NB4 (cell line): ENCODE measurements around the gene ACBD4.

Experiments used
- DNase-seq: peaks from one replicate; pipeline ENCODE4 v3.0.0; 2010; ENCODE audit warnings: low read depth
- H3K4me3 ChIP-seq: one replicate; pipeline ENCODE4 v1.5.1; 2011; ENCODE audit warnings: mild to moderate bottlenecking, low read depth, low read length, moderate library complexity
- MYC ChIP-seq: IDR thresholded peaks from 2 replicates; pipeline ENCODE4 v1.6.1; 2011; ENCODE audit warnings: low read depth, low read length
- POLR2A ChIP-seq: IDR thresholded peaks from 2 replicates; pipeline ENCODE4 v1.6.1; 2011; ENCODE audit warnings: mild to moderate bottlenecking; ENCODE audit not compliant: insufficient read length; ENCODE audit errors: extremely low read depth
- TF ChIP-seq, protein P1 (sequence below): IDR thresholded peaks from 2 replicates; pipeline ENCODE4 v1.6.1; 2011; ENCODE audit warnings: low read depth, low read length
- TF ChIP-seq, protein P2 (sequence below): IDR thresholded peaks from one replicate; pipeline ENCODE4 v1.5.1; 2012; ENCODE audit warnings: low read depth, low read length

ACBD4 gene

DNA sequence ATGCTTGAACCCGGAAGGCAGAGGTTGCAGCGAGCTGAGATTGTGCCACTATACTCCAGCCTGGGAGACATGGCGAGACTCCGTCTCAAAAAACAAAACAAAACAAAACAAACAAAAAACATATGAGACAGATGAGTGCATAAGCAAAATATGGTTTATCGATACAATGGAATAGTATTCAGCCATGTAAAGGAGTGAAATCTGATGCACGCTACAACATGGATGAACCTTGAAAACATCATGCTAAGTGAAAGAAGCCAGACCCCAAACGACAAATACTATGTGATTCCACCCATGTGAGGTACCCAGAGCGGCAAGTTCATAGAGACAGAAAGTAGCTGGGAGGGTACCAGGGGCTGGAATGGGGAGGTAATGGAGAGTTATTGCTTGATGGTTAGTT lies 10.0 kb upstream of the ACBD4 start:
- no peak for DNase-seq
- no peak for TF ChIP-seq MYC
- TF ChIP-seq, protein P1, sequence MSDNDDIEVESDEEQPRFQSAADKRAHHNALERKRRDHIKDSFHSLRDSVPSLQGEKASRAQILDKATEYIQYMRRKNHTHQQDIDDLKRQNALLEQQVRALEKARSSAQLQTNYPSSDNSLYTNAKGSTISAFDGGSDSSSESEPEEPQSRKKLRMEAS = no peak
- no peak for TF ChIP-seq POLR2A
- TF ChIP-seq, protein P2, sequence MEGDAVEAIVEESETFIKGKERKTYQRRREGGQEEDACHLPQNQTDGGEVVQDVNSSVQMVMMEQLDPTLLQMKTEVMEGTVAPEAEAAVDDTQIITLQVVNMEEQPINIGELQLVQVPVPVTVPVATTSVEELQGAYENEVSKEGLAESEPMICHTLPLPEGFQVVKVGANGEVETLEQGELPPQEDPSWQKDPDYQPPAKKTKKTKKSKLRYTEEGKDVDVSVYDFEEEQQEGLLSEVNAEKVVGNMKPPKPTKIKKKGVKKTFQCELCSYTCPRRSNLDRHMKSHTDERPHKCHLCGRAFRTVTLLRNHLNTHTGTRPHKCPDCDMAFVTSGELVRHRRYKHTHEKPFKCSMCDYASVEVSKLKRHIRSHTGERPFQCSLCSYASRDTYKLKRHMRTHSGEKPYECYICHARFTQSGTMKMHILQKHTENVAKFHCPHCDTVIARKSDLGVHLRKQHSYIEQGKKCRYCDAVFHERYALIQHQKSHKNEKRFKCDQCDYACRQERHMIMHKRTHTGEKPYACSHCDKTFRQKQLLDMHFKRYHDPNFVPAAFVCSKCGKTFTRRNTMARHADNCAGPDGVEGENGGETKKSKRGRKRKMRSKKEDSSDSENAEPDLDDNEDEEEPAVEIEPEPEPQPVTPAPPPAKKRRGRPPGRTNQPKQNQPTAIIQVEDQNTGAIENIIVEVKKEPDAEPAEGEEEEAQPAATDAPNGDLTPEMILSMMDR = no peak
- no peak overlapping the region for H3K4me3 ChIP-seq

DNA sequence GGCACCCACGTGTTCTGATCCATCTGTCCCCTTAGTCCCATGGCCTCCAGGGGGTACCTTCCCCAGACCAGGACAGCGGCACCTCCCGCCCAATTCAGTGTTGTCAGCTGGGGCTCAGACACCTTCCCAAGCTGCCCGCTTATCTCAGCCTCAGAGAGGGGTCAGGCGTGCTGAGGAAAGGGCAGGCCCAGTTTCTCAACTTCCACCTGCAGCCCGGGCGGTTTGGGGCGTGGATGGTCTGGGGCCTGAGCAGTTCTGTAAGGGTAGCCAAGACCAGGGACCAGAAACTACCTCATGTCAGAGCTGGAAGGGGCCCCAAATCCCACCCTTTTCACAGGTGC lies 8.3 kb upstream of the ACBD4 start:
- no peak overlapping the region for H3K4me3 ChIP-seq
- no peak for DNase-seq
- TF ChIP-seq, protein P1 = no peak
- TF ChIP-seq MYC = no peak
- TF ChIP-seq, protein P2 = no peak
- no peak for TF ChIP-seq POLR2A

DNA sequence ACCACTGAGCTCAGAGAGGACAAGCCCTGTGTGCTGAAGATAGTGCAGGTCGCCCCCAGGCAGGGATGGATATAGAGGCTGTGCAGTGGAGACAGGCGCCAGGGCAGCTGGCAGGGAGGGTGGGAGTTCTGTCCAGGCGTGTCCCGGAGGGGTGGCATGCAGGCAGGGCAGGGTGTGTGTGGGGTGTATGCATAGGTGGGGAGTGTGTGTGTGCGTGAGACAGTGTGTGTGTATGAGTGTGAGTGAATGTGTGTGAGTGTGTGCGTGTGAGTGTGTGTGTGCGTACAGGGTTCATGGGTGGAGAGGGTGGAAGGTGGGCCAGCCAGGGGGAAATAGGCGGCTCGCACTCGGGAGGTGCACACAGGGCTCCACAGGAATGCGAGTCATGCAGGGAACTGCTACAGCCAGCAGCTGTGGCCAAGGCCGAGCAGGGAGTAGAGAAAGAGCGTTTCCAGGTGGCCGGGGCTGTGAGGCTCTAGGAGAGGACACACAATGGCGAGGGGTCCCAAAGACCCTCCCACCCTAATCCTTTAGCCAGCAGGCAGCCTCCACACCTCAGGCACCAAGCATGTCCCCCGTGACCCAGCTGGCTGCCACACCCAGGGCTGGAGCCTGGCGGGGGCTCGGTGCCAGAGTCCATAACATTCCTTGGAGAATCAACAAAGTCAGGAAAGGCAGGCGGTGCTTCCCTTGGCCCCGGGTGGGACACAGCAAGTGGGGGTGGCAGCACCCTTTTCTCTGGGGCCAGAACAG lies 7.8 kb upstream of the ACBD4 start:
- TF ChIP-seq POLR2A = no peak
- TF ChIP-seq, protein P1 = no peak
- TF ChIP-seq MYC = no peak
- TF ChIP-seq, protein P2 = no peak
- no peak overlapping the region for H3K4me3 ChIP-seq
- no peak for DNase-seq

DNA sequence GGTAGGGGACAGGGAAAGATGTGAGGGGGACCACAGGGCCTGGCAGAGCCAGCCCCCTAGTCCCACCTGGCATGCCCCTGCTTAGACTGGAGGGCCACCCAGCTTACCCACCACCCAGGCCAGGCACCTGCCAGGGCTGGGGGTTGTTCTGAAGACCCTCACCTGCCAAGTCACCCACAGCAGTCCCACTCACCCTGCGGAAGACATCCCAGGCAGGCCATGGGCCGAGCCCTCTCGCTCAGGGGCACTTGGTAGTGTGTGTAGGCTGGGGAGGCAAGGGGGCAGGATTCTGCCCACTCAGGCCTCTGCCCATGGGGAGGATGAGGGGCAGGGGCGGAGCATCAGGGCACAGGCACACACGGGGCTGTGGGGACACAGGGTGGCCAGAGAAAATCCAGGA lies 7.2 kb upstream of the ACBD4 start:
- TF ChIP-seq, protein P1 = no peak
- TF ChIP-seq POLR2A (no peak), MYC (no peak)
- TF ChIP-seq, protein P2 = no peak
- DNase-seq = no peak
- H3K4me3 ChIP-seq = no peak overlapping the region

DNA sequence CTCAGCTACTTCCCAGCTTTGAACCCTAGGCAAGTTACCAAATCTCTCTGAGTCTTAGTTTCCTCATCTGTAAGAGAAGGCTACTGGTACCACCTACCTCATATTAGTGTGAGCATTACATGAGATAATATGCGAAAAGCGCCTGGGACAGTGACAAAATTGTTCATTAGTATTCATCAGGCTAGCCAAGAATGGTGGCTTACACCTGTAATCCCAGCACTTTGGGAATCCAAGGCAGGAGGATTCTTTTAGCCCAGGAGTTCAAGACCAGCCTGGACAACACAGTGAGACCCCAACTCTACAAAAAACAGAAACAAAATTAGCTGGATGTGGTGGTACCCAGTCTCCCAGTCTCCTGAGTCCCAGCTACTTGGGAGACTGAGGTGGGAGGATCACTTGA lies 6.5 kb upstream of the ACBD4 start:
- TF ChIP-seq, protein P2 = no peak
- no peak for TF ChIP-seq MYC
- no peak for TF ChIP-seq POLR2A
- TF ChIP-seq, protein P1 = no peak
- DNase-seq = no peak

DNA sequence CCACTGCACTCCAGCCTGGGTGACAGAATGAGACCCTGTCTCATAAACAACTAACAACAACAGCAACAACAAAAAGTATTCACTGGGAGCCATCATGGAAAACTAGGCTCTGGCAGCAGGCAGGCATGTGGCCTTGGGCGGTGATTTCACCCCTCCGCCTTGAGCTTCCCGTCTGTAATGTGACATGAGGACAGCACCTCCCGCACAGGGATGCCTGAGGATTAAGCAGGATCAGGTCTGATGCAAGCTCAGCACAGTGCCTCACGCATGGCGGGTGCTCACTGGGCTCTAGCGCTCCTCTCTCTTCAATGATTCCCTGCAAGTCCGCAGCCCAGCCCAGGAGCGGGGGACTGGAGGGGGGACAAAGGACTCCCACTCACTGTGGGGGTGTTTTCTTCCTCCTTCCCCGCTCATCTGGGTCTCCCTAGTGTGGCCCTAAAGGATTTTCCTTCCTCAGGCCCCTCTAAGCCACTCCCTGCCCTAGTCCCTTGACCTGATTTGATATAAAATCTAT lies 6.0 kb upstream of the ACBD4 start:
- DNase-seq = no peak
- TF ChIP-seq, protein P1 = no peak
- TF ChIP-seq, protein P2 = no peak
- TF ChIP-seq MYC (no peak), POLR2A (no peak)
- no peak overlapping the region for H3K4me3 ChIP-seq

More for the DNA sequence above, 6.5 kb upstream of the ACBD4 start:
- no peak overlapping the region for H3K4me3 ChIP-seq
